HG03025 (cell line): ENCODE measurements around the gene SMAD3.

ENCODE experiments used
- ATAC-seq: cut with Tn5 transposase; IDR thresholded peaks from one replicate; pipeline ENCODE4 v1.9.1; 2021; ENCODE audit warnings: mild to moderate bottlenecking, moderate library complexity; ENCODE audit not compliant: unreplicated experiment, low FRiP score

Gene SMAD3

DNA sequence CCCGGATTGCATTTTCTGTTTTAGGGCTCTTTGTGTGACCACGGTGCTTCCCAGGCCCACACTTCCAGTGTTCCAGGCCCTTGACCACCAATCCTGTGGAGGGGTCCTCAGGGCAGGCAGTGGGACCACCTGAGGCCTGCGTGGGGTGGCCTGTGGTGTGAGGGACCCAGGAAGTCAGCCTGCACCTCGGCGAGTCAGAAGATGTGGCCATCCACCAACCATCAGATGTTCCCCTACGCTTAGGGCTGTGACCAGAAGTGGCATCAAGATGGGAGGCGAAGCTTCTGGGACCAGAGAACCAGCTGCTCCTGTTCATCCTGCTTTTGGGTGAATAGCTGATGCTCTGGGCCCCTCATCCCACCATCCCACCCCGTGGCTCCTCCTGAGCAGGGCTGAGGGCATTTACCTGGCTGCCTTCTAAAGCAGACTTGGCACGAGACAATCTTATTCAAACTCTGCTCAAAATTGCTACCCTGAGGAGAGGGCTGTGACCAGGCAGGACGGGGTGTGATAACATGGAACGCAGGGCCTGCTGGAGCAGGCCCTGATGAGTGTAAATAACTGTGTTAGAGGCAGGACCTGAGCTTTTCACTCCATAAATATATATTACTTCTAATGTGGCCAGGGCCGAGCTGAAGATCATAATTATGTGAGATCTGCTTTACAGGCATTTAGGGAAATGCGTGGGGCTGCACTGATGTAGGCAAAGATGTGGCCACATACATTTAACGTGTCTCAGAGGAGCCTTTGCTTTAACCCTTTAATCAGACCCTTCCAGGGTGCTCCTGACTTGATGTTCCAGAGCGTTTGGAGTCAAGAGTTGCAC, 28.8 kb downstream of the SMAD3 start:
- no peak for ATAC-seq

DNA sequence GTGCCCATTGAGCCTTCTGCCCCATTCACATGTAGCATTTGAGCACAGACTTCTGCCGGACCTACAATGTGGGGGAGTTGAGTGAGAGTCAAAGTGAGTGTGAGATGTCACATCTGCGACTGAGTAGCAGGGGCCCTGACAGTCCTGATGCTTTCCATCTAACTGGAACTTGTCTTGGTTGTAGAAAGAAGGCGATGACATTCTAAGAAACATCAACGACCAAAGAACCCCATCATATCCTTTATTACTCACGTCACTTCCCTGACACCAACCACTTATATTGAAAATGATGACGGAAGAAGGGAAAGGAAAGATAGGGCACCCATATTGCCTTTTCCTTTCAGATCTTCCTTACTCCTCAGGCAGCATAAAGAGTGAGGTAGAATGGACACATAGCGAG, 30.5 kb downstream of the SMAD3 start:
- ATAC-seq: no peak

DNA sequence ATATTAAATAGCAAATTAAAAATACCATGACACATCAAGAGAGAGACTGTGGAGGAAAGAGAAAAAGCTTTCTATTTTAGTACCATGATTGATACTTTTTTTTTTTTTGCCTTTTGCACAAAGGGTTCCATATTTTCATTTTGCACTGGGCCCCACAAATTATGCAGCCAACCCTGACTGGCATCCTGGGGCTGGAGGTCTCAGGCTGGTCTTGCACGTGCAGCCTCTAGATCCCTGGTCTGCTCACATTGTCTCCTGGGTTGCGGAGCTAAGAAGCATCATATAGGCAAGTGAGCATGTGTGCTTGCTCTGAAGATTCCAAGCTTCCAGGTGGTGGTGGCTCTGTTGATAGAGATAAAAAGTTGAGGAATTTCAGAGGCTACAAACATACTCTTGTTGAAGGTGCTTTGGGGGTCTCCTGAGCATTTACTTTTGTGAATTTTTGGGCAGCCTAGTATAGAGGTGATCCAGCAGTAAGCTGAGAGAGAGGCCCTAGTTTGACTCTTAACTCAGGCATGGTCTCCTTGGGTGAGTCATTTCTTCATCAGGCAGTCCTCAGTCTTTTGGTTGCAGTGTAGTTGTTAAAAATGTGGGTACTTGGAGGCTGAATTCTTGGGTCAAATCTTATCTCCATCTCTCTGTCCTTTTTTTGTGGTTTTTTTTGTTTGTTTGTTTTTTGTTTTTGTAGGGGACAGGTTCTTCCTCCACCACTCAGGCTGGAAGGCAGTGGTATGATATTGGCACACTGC, 31.3 kb downstream of the SMAD3 start:
- no peak for ATAC-seq

DNA sequence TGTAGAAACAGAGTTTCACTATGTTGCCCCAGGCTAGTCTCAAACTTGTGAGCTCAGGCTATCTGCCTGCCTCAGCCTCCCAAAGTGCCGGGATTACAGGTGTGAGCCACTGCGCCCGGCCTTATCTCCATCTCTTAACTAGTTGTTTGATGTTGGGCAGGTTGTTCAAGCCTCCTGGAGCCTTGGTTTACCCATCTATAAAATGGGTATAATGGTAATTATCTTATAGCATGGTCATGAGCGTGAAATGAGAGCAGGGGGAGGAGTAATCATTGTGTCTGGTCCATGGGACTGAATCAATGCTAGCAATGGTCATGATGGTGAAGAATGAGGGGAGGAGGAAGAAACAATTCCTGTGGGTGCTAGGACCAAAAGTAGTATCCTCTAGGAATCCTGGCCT, 32.0 kb downstream of the SMAD3 start:
- no peak for ATAC-seq

DNA sequence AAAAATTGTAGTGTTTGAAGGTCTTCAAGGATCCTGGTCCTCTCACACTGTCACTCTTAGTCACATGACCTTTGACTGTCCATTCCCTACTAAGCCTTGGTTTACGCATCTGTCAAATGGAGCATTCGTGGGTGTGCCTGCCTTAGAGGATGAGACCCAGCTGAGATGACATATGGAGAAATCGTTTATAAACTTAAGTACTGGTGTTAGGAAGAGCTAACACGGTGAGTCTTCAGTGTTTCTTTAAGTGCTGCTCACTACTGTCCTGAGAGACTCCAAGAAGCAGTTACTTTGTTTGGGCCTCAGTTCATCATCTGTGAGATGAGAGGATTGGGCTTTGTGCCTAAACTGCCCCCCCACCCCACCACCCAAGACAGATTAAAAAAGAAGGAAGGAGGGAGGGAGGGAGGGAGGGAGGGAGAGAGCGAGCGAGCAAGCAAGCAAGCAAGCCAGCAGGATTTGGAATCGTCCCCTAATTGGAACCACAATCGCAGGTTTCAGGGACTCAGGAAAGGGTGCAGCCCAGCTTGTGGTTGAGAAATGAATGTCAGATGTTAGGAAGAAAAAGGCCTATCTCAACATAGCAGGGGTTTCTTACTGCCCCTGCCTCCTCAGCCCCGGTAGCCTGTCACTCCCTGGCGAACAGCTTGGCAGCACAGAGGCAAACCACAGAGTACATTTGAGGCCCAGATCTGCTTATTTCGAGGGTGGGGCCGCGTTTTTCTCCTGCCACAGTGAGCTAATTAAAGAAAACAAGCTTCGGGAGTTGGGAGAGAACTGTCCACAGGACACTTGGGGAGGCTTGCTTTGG, 32.7 kb downstream of the SMAD3 start:
- no peak for ATAC-seq

DNA sequence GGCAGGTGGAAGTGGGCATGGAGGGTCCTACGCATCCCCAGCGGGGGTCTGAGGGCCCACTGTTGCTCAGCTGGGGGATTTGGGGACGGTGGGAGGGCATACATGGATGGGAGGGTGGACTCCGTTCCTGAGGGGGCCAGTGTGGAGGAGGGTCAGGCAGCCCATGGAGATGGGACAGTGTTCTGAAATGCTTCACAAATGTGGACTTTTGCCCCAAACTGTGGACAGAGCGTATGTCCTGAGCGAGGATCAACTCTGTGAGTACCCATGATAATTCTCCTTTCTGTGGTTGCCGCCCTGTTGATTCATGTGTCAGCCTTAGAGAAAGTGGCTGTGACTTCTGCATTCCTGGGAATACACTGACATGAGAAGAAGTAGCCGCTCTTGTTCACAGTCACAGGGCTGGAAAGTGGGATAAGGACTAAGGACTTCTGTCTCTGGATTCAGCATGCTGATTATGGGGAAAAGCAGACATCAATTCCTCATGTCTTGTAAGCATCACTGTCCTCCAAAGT, 33.4 kb downstream of the SMAD3 start:
- no peak for ATAC-seq

DNA sequence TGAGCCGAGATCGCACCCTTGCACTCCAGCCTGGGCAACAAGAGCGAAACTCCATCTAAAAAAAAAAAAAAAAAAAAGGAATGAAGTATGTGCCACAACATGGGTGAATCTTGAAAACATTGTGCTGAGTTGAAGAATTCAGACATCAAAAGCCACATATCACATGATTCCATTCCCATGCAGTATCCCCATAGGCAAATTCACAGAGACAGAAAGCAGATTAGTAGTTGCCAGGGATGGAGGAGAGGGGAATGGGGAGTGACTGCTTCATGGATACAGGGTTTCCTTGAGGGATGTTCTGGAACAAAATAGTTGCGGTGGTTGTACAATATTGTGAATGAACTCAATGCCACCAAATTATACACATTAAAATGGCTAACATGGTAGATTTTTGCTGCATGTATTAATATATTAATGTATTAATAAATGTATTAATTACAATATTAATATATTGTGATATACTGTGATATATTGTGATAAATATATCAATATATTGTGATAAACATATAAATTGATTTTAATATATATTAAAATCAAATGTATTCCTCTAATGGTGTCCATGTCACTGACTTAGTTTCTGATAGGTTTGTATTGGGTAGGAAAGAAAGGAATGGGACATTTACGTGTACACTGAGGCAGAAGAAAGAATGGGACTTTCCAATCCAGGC, 34.9 kb downstream of the SMAD3 start:
- ATAC-seq: no peak

DNA sequence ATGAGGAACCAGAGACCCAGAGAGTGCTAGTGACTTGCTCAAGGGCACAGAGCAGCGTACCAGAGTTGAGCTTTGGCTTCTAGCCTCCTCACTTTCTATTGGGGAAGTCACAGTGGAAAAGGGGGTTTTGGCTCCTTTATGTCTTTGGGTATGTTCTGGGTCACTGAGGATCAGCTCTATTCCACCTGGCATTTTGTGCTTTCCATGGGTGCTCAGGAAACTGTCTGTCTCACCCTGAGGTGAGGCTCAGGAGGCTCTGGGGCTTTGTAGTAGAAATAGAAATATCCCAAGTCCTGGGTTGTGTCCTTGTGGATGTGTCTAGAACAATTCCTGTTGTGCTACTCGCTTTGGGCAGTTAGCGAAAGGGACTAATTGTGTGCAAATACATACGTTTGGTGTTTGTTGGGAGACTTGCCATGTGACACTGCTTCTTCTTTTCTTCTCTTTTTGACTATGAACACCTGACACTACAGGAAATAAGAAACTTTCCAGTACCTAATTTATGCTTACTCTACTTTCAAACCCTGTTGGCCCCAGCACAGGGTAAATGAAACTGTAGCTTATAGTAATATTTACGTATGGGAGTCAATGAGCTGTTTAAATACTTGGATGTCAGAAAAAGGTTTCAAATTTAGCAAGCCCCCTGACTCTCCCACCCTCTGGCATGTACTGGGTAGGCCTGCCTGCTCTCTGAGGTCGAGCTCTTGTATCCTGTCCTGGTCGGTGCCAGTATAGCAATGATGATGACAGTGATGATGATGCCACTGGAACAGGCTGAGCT, 35.6 kb downstream of the SMAD3 start:
- no peak for ATAC-seq

DNA sequence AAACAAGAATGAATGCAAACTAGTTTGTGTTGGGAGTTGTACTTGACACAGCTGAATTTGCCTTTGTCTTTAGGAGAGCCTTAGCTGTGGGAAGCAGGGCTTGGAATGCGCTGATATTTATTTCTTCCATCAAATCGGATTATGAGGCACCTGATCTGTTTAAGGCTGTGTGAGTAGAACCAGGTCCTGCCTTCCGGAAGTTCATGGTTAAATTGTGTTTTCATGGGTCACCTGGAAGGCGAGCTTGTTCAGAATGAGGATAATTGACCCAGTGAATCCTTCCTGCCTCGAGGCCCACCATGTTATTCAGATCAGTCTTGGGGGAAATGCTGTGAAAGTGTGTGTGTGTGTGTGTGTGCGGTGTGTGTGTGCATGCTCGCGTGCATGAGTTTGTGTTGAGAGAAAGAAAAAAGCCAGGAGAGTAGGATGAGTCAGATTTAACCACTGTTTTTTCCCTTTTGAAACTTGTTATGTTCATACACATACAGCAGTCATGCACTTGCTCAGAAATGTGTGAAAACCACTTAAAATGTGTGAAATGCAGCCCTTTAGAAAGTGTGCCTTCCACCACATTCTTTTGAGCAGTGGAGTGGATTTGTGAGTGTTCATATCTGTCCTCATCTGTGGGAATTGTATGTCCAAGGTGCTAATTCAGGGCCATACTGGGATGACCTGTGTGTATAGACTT, 36.7 kb downstream of the SMAD3 start:
- ATAC-seq: no peak

DNA sequence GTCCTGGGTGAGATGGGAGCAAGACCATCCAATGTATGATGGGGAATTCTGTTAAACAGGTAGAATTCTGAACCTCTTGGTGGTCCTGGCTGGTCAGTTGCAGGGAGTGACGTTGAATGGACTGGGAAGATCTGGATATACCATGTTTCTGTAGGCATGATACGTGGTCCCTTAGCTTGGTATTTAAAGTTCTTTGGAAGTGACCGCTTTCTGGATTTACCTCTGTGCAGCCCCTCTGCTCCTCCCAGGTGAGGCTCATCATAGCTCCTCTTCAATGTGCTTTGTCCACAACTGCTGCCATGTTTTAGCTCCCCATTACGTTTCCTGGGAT, 37.2 kb downstream of the SMAD3 start:
- ATAC-seq: no peak

DNA sequence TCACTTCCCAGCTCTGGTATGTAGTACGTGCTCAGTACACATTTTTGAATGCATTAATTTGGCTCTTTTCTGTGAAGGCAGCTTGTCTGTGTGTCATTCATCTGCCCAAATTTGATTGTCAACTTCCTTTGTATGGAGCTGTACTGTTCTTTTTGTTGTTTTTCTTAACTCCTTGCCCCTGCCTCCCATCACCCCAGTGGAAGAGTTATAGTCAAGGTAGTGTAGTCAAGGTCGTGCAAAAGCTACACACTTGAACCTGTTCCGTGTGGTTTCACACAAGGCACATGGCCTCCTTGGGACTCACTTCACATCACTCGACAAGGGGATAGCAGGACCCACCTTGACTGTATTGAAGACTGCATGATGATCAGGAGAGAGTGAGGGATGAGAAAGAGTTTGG, 37.6 kb downstream of the SMAD3 start:
- no peak for ATAC-seq

DNA sequence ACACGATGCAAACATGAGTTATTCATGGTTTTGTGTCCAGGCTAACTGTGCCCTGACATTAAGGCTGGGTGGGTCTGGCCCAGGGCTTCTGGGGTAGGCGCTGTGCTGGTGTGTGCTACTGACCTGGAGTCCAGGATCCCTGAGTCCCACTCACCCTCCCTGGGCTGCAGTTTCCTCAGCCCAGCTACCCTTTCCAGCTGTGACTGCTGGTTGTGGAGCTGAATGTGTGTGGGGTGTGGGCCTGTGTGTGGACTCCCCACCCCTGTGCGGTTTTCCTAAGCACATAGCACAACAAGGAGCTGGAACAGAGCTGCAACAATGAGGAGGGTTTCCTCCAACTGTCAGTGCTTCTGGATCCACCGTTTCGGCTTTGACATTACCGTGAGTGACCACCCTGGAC, 38.0 kb downstream of the SMAD3 start:
- no peak for ATAC-seq

DNA sequence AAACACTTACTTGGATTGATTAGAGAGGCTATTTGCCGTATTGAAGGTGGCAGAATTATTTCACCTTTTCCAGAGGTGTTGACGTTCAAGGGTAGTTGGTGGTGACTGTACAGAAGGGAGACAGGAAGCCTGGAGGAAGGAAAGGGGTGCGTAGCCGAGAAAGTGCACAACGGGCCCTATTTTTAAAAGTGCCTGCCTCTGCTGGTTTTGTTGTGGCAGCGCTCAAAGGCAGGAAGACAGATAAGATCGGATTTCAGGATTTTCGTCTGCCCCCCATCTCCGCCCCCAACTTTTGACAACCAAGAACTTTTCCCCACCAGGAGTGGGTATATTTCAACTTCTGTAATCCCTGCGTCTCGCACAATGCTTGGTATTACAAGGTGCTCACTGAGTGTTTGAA, 38.5 kb downstream of the SMAD3 start:
- no peak for ATAC-seq

DNA sequence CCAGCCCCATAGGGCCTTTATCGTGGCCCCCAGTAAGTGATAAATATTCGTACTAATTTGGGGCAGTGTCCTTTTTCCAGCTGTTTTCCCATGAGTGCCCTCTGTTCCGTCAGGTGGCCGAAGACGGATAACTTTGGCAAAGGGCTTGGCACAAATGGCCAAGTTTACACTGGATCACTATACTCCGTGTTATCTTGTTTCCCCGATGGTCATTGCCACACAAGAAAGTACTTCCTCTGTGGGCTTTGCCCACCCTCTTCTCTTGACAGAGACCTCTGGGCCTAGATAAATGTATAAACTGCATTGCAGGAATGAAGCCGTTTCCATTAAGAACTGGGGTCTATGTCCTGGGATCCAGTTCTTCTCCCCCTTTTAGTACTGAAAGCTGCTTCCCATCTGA, 39.1 kb downstream of the SMAD3 start:
- no peak for ATAC-seq

DNA sequence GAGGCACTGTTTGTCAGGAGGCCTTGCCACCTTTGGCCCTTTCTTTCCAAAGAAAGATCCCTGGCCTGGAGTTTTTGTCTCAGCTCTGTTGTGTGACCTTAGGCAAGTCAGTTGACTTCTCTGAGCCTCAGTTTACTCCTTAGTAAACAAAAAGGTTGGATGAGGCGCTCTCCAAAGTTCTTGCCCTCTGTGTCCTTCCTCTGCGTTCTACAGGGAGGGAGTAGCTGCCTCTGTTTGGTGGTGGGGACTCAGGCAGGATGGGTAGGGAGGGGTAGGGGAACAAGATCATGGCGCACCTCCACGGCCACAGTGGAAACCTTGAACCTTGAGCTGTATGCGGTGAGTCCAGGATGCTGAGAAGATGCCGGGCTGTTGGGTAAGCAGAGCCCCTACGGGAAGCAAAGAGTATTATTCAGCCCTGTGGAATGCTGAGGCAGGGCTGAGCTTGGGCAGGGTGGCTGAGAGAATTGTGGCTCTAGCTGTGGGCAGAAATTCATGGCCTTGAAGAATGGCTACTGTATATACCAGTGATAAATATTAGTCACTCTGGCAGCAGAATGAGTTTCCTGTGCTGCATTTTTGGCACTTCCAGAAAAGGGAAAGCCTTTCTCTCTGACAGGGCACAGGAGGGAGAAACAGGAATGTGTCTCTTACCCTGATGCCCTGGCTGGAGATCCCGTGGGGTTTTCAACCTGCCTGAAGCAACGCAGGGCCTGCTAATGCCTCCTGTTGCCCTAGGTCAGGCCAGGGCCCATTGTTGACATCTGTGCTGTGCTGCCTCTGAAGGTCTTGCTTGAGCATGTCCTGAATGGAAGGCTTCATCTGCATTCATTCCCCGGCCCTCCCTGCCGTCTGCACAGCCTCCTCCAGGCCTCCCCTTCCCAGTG, 39.9 kb downstream of the SMAD3 start:
- ATAC-seq: no peak

DNA sequence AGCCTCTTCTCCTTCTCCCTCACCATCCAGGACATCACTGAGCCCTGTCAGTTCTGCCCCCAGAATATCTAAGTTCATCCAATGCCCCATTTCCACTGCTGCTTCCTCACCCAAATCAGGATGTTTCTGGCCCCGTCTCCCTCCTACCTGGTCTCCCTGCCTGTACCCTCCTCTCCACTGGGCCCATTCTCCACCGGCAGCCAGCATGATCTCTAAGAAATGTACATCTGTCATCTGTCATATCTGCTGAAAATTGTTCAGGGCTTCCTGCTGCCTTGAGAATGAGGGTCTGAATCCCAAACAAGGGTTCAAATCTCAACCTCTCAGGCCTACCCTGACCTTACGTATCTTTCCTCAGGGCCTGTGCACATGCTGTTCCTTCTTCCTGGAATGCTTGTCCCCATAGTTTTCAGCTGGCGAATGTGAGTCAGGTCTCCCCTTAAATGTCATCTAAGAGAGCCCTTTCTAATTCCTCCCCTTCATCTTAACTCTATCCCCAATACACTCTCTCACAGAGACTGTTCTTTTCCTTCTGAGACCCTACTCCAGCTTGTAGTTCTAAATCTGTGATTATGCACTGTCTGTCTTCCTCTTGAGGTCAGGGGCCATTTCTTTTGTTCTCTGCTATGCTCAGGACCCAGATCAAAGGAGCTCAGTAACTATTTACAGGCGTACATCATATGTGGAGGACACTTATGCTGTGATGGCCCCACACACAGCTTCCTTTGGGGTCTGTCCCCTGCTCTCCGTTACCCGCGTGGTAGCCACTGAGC, 40.8 kb downstream of the SMAD3 start:
- ATAC-seq: no peak

DNA sequence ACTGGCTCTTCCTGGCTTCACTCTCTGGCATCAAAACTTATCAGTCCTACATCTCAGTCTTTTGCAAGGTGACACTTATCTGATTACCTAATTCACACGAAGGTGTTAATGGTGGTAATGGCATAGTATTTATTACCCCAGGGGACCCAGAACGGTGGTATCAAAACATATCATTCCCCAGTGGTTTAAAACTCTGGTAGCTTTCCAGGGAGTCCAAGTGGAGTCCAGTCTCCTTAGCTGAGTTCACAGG, 41.3 kb downstream of the SMAD3 start:
- ATAC-seq: no peak
